OCI-LY7 (cell line): ENCODE data around the gene PRKG1.

Source experiments
- CTCF ChIP-seq: fragments of 200-600 bp; sonication (generic); conservative IDR thresholded peaks from 2 replicates; pipeline ENCODE4 v1.5.1; 2014; ENCODE audit warnings: mild to moderate bottlenecking, antibody characterized with exemption, low read length, moderate library complexity, mixed read lengths
- EZH2phosphoT487 ChIP-seq: fragments of 200-600 bp; sonication (generic); IDR thresholded peaks from 2 replicates; pipeline ENCODE4 v1.6.1; 2018; ENCODE audit warnings: low read depth, borderline replicate concordance, mild to moderate bottlenecking, mixed run types, antibody characterized with exemption, low read length, moderate library complexity, mixed read lengths

GRCh38 chr10:51924359-51924758 is 850.1 kb downstream of the PRKG1 start:
- TF ChIP-seq CTCF (no peak), EZH2phosphoT487 (no peak)
